ENCODE data around the gene DYNC1LI2.
"Not testable (repeated sequence)": the region's sequence is repeated elsewhere in the genome, so short reads cannot be mapped to it uniquely, and the experiment has no call there.

The DYNC1LI2 gene

GRCh38 chr16:66698046-66698445 lies 53.4 kb downstream of the DYNC1LI2 start:
- no peak for DNase-seq

- peak in 54 of 56 donors; percentile 22 to 90 (median 76) for DNase-seq
Measured at GRCh38 chr16:66696669-66697630, 54.5 kb downstream of the DYNC1LI2 start, which contains the start of gene CMTM4. Gene CMTM4, minus strand, starts transcription at chr16:66696743. Its CDS starts 218 bp downstream, at chr16:66696525.

GRCh38 chr16:66695935-66696668 lies 55.3 kb downstream of the DYNC1LI2 start:
- peak in 18 of 56 donors; percentile 13 to 52 (median 38) for DNase-seq

GRCh38 chr16:66695471-66695934 lies 55.9 kb downstream of the DYNC1LI2 start:
- DNase-seq = peak in 30 of 56 donors; percentile 9 to 59 (median 32)

GRCh38 chr16:66693149-66693548 lies 58.3 kb downstream of the DYNC1LI2 start:
- DNase-seq = no peak

GRCh38 chr16:66692341-66692740 lies 59.1 kb downstream of the DYNC1LI2 start:
- DNase-seq = no peak

GRCh38 chr16:66691234-66691633 lies 60.2 kb downstream of the DYNC1LI2 start:
- no peak for DNase-seq

GRCh38 chr16:66690106-66690847 lies 61.1 kb downstream of the DYNC1LI2 start:
- peak in 22 of 56 donors; percentile 6 to 30 (median 19) for DNase-seq

- DNase-seq = no peak
Measured at GRCh38 chr16:66689282-66689681, 62.1 kb downstream of the DYNC1LI2 start.

- no peak for DNase-seq
Measured at GRCh38 chr16:66687906-66688625, 63.3 kb downstream of the DYNC1LI2 start.

GRCh38 chr16:66685501-66686115 lies 65.8 kb downstream of the DYNC1LI2 start:
- not testable (repeated sequence) for DNase-seq

- DNase-seq = no peak
Measured at GRCh38 chr16:66682271-66682670, 69.1 kb downstream of the DYNC1LI2 start.

GRCh38 chr16:66681676-66682075 lies 69.7 kb downstream of the DYNC1LI2 start:
- DNase-seq = no peak

GRCh38 chr16:66678337-66678736 lies 73.1 kb downstream of the DYNC1LI2 start:
- DNase-seq = no peak

GRCh38 chr16:66677836-66678235 lies 73.6 kb downstream of the DYNC1LI2 start:
- DNase-seq = no peak

GRCh38 chr16:66677179-66677578 lies 74.2 kb downstream of the DYNC1LI2 start:
- peak in 25 of 56 donors; percentile 7 to 51 (median 25) for DNase-seq

GRCh38 chr16:66676599-66676998 lies 74.8 kb downstream of the DYNC1LI2 start:
- DNase-seq = no peak

GRCh38 chr16:66673691-66674090 lies 77.7 kb downstream of the DYNC1LI2 start:
- no peak for DNase-seq

Data from nucleus accumbens (tissue), 56 donors.